SK-N-MC (cell line): ENCODE data around the gene CACNG1.

Experiments
- EZH2 ChIP-seq: fragments of 200-600 bp; sonication (generic); IDR thresholded peaks from one replicate; pipeline ENCODE4 v1.6.1; 2017; ENCODE audit warnings: antibody characterized with exemption
- FOXP2 ChIP-seq: optimal IDR thresholded peaks from 2 replicates; pipeline ENCODE3; 2011; ENCODE audit warnings: mild to moderate bottlenecking, moderate library complexity; ENCODE audit not compliant: insufficient read depth; ENCODE audit errors: extremely low read length, control extremely low read depth
- POLR2AphosphoS5 ChIP-seq: IDR thresholded peaks from 2 replicates; pipeline ENCODE4 v1.6.1; 2012; ENCODE audit warnings: mild to moderate bottlenecking, low read depth, low read length, borderline replicate concordance

DNA sequence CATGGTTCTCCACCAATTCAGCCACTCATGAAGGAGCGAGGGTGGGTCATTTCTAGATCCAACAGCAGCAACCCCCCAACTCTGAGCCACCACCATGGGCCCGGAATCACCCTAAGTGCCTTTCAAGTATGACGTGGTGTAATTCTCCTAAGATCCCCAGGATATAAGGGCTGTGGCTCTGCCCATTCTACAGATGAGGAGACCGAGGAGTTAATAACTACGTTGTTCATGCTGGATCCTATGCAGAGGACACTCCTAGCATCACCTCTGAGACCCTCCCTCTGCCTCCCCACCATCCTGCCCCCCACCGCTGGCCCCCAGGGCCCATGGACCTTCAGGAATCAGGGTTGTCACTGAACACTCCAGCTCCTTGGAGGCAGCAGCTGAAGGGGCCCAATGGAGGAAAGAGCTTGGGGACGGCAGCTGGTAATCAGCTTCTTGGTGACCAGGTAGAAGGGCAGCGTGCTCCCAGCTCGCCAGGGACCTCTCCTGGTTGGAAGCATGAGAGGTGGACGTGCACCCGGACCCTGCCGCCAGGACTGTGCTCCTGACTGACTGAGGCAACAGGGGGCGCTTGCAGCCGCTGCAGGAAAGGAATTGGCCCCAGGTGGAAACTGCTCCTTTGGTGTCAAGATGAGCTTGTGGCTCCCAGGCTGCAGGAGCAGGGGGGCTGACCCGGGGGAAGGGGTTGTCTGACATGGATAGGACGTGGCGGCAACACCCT lies 28.2 kb upstream of the CACNG1 start:
- TF ChIP-seq POLR2AphosphoS5 (no peak), EZH2 (no peak), FOXP2 (no peak)
